ENCODE measurements around the gene ZRANB1. TPM values are rescaled to one million over a fixed set of nuclear protein-coding genes. Genes with fewer than 3 reads are reported as not detected.

Gene ZRANB1
- total RNA-seq, 2 experiments from 2014 or later = 14.5 to 17.0 TPM

DNA sequence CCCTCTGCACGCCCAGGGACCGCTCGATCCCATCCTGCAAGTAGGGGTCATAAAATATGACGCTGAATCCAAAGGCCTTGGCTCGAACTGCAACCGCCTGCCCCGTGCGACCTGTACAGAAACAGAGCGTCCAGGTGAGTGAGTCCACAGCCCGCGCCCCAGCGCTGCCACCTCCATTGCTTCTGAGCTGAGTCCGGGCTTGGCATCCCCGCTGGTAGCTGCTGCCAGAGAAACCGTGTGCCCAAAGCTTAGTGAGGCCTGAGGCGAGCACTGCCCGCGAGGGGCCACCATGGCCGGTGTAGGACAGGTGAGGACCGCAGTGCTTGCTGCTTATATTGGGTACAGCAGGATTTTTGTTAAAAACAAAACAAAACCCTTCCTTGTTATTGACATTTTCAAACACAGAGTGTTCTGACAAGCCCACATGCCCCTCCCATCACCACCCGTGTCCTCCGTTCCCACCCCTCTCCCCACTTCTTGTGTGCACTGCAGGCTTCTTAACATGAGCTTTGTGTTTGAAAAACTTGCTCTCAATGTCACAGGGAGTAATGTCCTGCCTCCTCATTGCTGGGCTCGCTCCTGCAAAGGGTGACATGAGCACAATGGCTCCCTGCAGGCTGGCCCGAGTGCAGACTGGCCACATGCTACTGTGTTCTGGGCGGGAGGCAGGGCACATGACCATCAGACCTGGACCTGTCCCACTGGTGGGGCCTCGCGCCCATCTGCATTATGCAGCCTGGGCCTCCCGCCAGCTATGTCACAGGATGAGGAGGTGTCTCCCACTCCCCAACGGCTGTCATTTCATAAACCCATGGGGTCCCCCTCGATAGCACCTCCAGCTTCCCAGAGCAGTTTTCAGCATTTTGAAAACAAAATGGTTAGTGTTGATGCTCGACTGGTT, 52.9 kb downstream of the ZRANB1 start:
- CTCF ChIA-PET (ENCODE audit: unreplicated experiment) = no interaction called here
- H3K4me1 ChIP-seq (ENCODE audit: insufficient read depth, low read length, poor library complexity, severe bottlenecking) = peaks cover 8% of the 10 kb centered on the region

GRCh38 chr10:124995605-124996004, 53.7 kb downstream of the ZRANB1 start:
- Histone ChIP-seq H3K4me3 (ENCODE audit: low read depth, low read length, poor library complexity, severe bottlenecking) (no peak overlapping the region), H3K4me2 (ENCODE audit: low read length) (no peak overlapping the region), H3K79me2 (ENCODE audit: insufficient read depth, low read depth, low read length) (no peaks in the 10 kb centered on the region), H3K4me1 (ENCODE audit: insufficient read depth, low read length, poor library complexity, severe bottlenecking) (peaks cover under 1% of the 10 kb centered on the region), H3K36me3 (ENCODE audit: insufficient read depth, low read length) (peaks cover 2% of the 10 kb centered on the region), H2AFZ (ENCODE audit: low read length) (no peak overlapping the region), H3K9me2 (ENCODE audit: insufficient read depth, low read length) (no peaks in the 10 kb centered on the region), H3K9me3 (ENCODE audit: low read length) (no peaks in the 10 kb centered on the region), H3K27ac (ENCODE audit: low read depth, low read length, poor library complexity, severe bottlenecking) (no peak overlapping the region), H4K20me1 (ENCODE audit: insufficient read depth, low read length) (no peaks in the 10 kb centered on the region)
- intact Hi-C loops (cut with micrococcal nuclease; ENCODE audit: unreplicated experiment) = no loop called here
- TF ChIP-seq, protein P1, sequence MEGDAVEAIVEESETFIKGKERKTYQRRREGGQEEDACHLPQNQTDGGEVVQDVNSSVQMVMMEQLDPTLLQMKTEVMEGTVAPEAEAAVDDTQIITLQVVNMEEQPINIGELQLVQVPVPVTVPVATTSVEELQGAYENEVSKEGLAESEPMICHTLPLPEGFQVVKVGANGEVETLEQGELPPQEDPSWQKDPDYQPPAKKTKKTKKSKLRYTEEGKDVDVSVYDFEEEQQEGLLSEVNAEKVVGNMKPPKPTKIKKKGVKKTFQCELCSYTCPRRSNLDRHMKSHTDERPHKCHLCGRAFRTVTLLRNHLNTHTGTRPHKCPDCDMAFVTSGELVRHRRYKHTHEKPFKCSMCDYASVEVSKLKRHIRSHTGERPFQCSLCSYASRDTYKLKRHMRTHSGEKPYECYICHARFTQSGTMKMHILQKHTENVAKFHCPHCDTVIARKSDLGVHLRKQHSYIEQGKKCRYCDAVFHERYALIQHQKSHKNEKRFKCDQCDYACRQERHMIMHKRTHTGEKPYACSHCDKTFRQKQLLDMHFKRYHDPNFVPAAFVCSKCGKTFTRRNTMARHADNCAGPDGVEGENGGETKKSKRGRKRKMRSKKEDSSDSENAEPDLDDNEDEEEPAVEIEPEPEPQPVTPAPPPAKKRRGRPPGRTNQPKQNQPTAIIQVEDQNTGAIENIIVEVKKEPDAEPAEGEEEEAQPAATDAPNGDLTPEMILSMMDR (conservative IDR thresholded peaks at IDR 0.05; ENCODE audit: low read length) = no peak
- TF ChIP-seq EZH2phosphoT487 (IDR thresholded peaks at IDR 0.05; ENCODE audit: borderline replicate concordance, low read depth, low read length) = no peak
- CTCF ChIA-PET (ENCODE audit: unreplicated experiment) = no interaction called here
- DNase-seq (ENCODE audit: low spot score) = no peak
- POLR2A ChIA-PET = no interaction called here
- BruUV-seq (replicated peaks) = no TSS peak

More for the DNA sequence above, 52.9 kb downstream of the ZRANB1 start:
- Histone ChIP-seq H3K9me2 (ENCODE audit: insufficient read depth, low read length) (no peaks in the 10 kb centered on the region), H3K27ac (ENCODE audit: low read depth, low read length, poor library complexity, severe bottlenecking) (no peak overlapping the region), H3K36me3 (ENCODE audit: insufficient read depth, low read length) (peaks cover 4% of the 10 kb centered on the region), H3K79me2 (ENCODE audit: insufficient read depth, low read depth, low read length) (no peaks in the 10 kb centered on the region), H2AFZ (ENCODE audit: low read length) (no peak overlapping the region), H3K4me3 (ENCODE audit: low read depth, low read length, poor library complexity, severe bottlenecking) (no peak overlapping the region), H3K9me3 (ENCODE audit: low read length) (no peaks in the 10 kb centered on the region), H3K4me2 (ENCODE audit: low read length) (no peak overlapping the region), H4K20me1 (ENCODE audit: insufficient read depth, low read length) (no peaks in the 10 kb centered on the region)
- POLR2A ChIA-PET = no interaction called here
- BruUV-seq (replicated peaks) = no TSS peak
- intact Hi-C loops (cut with micrococcal nuclease; ENCODE audit: unreplicated experiment) = no loop called here
- TF ChIP-seq EZH2phosphoT487 (IDR thresholded peaks at IDR 0.05; ENCODE audit: borderline replicate concordance, low read depth, low read length) = no peak
- TF ChIP-seq, protein P1 (conservative IDR thresholded peaks at IDR 0.05; ENCODE audit: low read length) = no peak
- DNase-seq (ENCODE audit: low spot score) = no peak

All from OCI-LY7 (cell line).